ENCODE results near the gene NFIB. TPM values are rescaled to one million over a fixed set of nuclear protein-coding genes. Genes with fewer than 3 reads are reported as not detected.
A peak's percentile ranks its signal among the peaks of the same experiment; 100 is the strongest.

The NFIB gene
- total RNA-seq, 1 donor from 2014 or later = 11.6 TPM

- no peaks in the 10 kb centered on the region for H3K36me3 ChIP-seq (ENCODE audit: control insufficient read depth, insufficient read depth, low read length)
- no peak overlapping the region for H3K4me3 ChIP-seq (ENCODE audit: low read depth, low read length)
- TF ChIP-seq CTCF (IDR thresholded peaks at IDR 0.05; ENCODE audit: insufficient read depth, low read length, severe bottlenecking) = no peak
- FAIRE-seq (no peak), DNase-seq (ENCODE audit: low read depth) (peak; percentile 64)
- H3K27me3 ChIP-seq (ENCODE audit: control insufficient read depth, insufficient read depth, low read length) = no peaks in the 10 kb centered on the region
Measured at GRCh38 chr9:14097215-14097614, 216.7 kb downstream of the NFIB start.

DNA sequence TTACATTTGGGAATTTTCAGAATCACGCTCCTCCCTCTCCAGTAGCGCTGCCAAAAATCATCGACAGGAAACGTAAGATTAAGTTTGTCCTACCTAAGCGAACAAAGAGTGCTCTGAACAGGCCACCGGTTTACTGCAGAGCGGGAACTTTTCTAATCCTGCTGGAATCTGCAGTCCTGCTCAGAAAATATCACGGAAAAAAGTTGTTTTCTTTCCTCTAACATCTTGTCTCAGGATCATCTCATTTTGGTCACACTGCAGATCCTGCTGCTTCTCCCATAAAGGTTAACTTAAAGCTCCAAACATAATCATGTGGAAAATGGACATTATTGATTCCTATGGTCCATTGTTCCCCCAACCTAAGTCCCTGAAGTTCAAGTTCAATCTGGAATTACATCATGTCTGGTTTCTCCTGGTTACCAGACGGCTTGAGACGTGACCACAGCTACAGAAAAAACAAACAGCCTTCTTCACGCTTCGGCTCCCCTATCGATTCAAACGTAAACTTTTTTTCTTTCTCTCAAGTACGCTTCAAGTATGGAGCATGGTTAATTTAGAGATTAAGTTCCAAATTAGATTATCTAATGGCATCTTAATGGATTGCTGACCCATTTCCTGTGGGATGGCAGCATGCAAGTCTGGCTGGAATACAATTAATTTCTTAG, 217.6 kb downstream of the NFIB start:
- Histone ChIP-seq H3K36me3 (ENCODE audit: control insufficient read depth, insufficient read depth, low read length) (no peaks in the 10 kb centered on the region), H3K4me3 (ENCODE audit: low read depth, low read length) (no peak overlapping the region), H3K27me3 (ENCODE audit: control insufficient read depth, insufficient read depth, low read length) (no peaks in the 10 kb centered on the region)
- FAIRE-seq (no peak), DNase-seq (ENCODE audit: low read depth) (peak; percentile 82)
- TF ChIP-seq CTCF (IDR thresholded peaks at IDR 0.05; ENCODE audit: insufficient read depth, low read length, severe bottlenecking) = no peak

GRCh38 chr9:14095277-14095676, 218.7 kb downstream of the NFIB start:
- no peak overlapping the region for H3K4me3 ChIP-seq (ENCODE audit: low read depth, low read length)
- no peaks in the 10 kb centered on the region for H3K36me3 ChIP-seq (ENCODE audit: control insufficient read depth, insufficient read depth, low read length)
- H3K27me3 ChIP-seq (ENCODE audit: control insufficient read depth, insufficient read depth, low read length) = no peaks in the 10 kb centered on the region
- FAIRE-seq (no peak), DNase-seq (ENCODE audit: low read depth) (no peak)
- no peak for TF ChIP-seq CTCF (IDR thresholded peaks at IDR 0.05; ENCODE audit: insufficient read depth, low read length, severe bottlenecking)

GRCh38 chr9:14094491-14094890, 219.4 kb downstream of the NFIB start:
- no peaks in the 10 kb centered on the region for H3K36me3 ChIP-seq (ENCODE audit: control insufficient read depth, insufficient read depth, low read length)
- no peaks in the 10 kb centered on the region for H3K27me3 ChIP-seq (ENCODE audit: control insufficient read depth, insufficient read depth, low read length)
- TF ChIP-seq CTCF (IDR thresholded peaks at IDR 0.05; ENCODE audit: insufficient read depth, low read length, severe bottlenecking) = no peak
- DNase-seq (ENCODE audit: low read depth) (no peak), FAIRE-seq (no peak)
- no peak overlapping the region for H3K4me3 ChIP-seq (ENCODE audit: low read depth, low read length)

DNA sequence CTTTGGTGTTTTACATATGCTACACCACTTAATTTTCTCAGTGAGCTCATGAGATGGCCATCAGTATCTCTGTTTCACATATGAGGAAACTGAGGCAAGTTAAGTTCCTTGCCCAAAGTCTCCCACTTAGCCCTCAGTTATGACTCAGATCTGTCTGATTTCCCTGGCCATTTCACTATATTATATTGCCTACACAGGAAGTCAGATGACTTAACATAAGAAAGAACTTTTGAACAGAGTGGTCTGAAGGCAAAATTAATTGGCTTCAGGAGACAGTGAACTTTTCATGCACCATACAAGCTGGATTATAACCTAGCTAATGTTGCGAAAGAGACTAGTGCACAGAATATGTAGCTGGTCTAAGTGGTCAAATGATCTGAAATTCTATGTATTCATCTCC, 221.6 kb downstream of the NFIB start:
- DNase-seq (ENCODE audit: low read depth) (no peak), FAIRE-seq (no peak)
- Histone ChIP-seq H3K4me3 (ENCODE audit: low read depth, low read length) (no peak overlapping the region), H3K36me3 (ENCODE audit: control insufficient read depth, insufficient read depth, low read length) (peaks cover 1% of the 10 kb centered on the region), H3K27me3 (ENCODE audit: control insufficient read depth, insufficient read depth, low read length) (no peaks in the 10 kb centered on the region)
- TF ChIP-seq CTCF (IDR thresholded peaks at IDR 0.05; ENCODE audit: insufficient read depth, low read length, severe bottlenecking) = no peak

All from bronchial epithelial cell (primary cell).